Middle frontal gyrus (tissue), 1 donor: ENCODE measurements around the gene ZNF655.
"Not testable (repeated sequence)": the region's sequence is repeated elsewhere in the genome, so short reads cannot be mapped to it uniquely, and the experiment has no call there.

ENCODE experiments used
- DNase-seq: peaks from one replicate; pipeline ENCODE4 v3.0.0-alpha.2; 2015; ENCODE audit warnings: low spot score; ENCODE audit errors: extremely low spot score

The ZNF655 gene

DNA sequence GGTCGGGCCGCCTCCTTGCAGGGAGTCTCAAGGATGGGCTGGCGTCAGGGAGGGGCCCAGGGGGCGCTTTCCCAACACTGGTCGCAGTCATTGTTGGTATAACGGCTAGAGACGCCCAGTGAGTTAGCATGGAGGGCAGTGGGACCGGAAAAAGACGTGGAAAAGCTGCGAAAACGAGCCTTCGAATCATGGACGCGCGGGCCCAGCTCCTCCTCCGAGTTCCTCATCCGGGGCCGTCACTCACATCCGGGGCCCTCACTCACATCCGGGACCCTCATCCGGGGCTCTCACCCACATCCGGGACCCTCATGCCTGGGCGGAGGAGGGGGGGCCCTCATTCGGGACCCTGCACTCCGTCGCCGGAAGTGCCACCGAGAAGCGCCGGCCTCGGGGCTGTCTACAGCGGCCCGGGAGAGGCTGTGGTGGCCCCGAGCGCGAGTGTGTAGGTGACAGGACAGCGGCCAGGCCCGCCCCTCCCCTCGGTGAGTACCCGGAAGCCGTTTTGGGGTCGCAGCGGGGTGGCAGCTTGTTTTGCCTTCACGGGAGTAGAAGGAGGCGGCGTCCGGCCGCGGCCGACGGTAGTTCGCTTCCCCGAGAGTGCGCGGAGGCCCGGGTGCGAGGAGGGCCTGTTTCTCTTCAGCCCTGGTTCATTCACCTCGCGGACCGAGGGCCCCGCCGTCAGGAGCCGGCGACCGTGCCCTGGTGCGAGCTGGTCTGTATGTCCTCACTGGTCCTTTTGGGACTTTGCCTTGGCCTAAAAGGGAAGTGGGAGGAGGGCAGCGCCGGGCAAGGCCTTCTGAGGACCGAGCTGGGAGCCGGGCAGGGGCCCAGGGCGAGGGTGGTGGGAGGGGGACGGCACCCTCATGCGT, at the start of gene ZNF655:
TSS of gene ZNF655 (plus strand) at position 337 of the 869 bp plus-strand sequence. CDS start 1,918 bp downstream, outside the sequence.
- peak; percentile 73 for DNase-seq

DNA sequence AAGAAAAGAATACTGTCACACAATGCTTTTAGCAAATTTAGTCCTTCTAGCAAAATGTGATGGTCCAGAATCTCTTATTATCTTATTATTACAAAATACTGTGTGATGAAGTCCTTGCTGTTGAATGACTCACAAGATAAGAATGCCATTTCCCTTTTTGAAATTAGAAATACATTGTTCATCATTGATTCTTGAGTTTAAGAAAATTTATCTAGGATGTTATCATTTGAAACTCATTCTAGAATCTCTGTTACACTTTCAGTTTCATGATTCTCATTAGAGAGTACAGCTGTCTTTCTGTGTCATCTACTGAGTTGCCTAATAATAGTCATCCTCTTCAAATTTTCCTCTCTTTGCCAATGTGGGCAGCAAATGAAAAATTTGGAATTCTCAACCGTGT, 44.4 kb upstream of the ZNF655 start:
- no peak for DNase-seq

DNA sequence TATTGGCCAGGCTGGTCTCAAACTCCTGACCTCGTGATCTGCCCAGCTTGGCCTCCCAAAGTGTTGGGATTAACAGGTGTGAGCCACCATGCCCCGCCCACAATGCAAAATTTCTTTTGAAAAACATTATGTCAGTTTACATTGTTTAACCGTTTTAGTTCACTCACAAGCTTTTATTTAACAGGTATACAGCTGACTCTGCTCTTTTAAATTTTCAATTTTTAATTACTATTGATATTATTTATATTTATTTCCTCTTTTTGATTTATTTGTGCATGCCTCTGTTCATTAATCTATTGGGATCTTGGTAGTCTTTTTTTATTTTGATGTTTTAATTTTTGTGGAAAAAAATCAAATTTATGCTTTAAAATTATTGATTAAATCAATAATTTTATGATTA, 37.0 kb upstream of the ZNF655 start:
- DNase-seq = no peak

- no peak for DNase-seq
Observed at GRCh38 chr7:99525713-99526440, 32.6 kb upstream of the ZNF655 start.

- no peak for DNase-seq
Observed at GRCh38 chr7:99531354-99531765, 27.1 kb upstream of the ZNF655 start.

GRCh38 chr7:99535667-99536066, 22.8 kb upstream of the ZNF655 start:
- DNase-seq = no peak

- no peak for DNase-seq
Observed at GRCh38 chr7:99539213-99539811, 19.1 kb upstream of the ZNF655 start.

GRCh38 chr7:99540542-99540941, 17.9 kb upstream of the ZNF655 start:
- DNase-seq = no peak

DNA sequence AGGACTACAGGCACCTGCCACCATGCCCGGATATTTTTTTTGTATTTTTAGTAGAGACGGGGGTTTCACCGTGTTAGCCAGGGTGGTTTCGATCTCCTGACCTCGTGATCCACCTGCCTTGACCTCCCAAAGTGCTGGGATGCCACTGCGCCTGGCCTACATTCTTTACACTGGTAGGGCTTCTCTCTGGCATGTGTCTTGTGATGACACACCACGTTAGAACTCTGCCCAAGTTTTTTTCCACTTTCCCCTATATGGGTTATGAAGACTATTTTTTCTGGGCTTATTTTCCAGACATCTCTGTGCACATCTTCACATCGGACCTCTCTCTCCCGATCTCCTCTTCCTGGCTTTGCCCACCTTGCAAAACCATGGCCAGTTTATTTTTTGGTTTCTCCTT, 17.2 kb upstream of the ZNF655 start:
- no peak for DNase-seq

DNA sequence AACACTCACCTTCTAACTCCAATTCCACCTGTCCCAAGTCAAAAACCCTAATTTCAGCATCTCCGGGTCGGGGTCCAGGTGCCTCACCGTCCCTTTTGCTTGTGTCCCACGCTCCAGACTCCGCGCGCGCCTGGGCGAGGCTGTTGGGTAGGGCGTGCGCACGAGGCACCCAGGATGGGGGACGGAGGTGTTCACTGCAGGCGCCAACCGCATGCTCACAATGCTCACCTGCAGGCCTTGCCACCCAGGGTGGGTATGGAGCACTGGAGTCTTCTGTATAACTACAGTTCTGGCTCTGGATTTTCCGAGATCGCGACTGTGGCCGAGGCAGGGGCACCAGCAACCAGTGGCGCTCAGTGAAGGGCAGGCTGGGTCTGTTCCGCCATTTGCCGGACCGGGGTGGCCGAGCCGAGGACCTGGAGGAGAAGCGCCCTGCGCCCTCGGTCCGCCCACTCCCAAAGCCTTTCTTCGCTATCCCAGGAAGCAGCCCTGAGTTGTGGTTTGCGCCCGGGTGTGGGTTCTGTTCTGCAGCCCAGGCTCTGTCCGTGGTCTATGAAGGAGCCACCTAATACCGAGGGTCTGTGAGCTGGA, 15.3 kb upstream of the ZNF655 start:
- DNase-seq = no peak

DNA sequence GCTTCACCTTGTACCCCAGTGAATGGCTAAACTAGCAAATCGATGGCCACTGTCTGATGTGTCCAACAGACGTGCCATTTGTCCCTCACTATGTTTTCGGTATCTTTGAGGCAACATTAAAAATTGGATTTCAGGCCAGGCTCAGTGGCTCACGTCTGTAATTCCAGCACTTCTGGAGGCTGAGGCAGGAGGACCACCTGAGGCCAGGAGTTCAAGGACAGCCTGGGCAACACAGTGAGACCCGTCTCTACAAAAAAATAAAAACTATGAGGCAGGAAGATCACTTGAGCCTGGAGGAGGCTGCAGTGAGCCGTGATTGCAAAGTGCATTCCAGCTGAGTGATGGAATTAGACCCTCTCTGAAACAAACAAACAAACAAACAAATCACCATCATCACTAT, 14.5 kb upstream of the ZNF655 start:
- DNase-seq = no peak

DNA sequence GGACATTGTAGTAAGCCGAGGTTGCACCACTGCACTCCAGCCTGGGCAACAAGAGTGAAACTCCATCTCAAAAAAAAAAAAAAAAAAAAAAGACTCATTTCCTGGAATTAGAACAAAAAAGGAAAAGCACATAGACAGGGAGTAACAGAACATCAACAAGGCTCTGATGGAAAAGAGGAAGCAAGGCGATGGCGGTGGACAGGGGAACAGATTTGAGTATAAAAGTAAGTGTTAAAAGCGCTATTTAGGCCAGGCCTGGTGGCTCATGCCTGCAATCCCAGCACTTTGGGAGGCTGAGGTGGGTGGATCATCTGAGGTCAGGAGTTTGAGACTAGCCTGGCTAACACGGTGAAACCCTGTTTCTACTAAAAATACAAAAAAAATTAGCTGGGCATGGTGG, 13.1 kb upstream of the ZNF655 start:
- not testable (repeated sequence) for DNase-seq

GRCh38 chr7:99549545-99549944, 8.9 kb upstream of the ZNF655 start:
- DNase-seq = not testable (repeated sequence)

DNA sequence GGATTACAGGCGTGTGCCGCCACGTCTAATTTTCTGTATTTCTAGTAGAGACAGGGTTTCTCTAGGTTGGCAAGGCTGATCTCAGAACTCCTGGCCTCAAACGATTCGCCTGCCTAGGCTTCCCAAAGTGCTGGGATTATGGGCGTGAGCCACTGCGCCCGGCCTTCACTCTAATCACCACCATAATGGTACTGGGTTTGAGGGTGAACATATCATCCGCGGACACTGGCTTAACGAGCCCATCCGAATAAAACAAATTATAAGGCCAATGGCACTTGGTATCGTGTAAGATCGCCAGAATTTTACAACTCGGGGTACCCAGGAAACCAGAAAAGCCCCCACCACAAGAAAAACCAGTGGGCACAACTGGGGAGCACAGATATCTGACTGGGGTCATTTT, 7.1 kb upstream of the ZNF655 start:
- no peak for DNase-seq

DNA sequence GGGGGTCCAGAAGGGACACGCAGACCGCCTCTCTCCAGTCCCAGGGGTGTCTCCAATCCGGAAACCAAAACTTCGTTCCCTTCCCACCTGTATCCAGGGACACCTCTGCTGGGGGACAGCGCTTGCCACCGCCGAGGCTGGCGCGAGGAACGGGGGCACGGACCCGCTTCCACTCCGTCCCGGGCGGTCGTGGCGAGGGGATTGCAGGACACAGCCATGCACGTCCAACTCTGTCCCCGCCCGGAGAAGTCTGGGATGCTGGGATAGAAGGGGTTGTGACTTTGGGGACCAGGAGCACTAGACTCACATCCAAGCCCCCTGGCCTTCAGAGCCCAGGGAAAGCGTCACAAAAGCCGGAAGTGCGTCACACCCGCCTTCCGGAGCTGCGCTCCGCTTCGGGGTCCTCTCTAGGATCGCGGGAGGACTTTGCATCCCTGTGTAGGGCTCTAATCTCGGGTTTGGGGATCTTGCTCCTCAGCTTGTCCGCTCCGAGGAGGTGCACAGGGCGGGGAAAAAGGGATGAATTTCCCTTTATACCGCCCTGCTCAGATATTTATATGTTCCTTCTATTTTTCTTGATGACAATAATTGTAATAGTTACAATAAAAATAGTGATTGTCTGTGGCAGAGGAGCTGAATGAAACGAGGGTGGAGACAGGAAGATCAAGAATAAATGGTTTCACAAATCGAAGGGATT, 6.5 kb upstream of the ZNF655 start, which contains the start of gene FAM200A:
TSS of gene FAM200A (minus strand) at position 348 of the 697 bp plus-strand sequence. CDS start 3,707 bp downstream, outside the sequence.
- peak; percentile 93 for DNase-seq

DNA sequence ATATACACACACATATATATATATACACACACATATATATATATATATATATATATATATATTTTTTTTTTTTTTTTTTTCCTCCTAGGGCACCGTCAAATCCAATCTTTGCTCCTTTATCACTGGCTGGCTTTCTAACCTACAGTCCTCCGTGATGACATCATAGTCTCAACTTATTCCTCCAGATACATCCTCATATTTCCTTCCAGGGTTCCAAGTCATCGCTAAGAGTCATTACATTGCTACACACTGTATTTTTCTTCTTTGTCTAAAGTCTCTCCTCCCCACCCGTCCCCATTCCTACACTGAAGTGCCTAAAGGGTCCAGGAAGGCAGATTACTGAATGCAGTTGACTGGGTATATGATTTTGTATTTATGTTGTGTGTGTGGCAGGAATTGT, 5.4 kb upstream of the ZNF655 start:
- no peak for DNase-seq

DNA sequence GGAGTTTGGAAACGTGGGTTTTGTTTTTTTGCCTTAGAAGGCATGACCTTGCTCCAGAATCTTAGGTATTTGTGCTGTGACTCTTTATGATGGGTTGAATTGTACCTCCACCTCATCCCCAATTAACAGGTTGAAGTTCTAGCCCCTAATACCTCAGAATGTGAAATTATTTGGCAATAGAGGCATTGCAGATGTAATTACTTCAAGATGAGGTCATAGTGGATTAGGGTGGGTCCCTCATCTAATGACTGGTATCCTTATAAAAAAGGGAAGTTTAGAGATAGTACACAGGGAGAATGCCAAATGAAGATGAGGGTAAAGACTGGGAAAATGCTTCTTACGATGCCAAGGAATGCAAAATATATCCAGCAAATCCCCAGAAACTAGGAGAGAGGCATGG, 3.5 kb upstream of the ZNF655 start:
- no peak for DNase-seq

DNA sequence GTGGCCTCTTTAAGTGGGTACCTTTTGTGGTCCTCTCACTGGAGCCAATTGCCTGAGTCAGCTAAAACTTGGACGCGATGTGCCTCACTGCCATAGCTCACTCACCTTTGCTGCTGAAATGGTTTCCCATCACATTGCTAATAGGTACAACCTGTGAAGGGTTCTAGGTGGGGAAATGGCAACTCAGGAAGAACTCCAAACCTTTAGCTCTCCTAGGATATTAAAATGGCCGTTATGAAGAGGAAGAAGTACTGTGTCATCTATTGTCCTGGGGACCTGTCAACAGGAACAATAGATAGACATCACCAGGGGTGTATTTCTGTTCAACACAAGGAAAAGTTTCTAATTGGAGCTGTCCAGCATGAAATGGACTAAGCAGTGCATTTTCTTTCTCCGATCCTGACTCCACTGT, 1.2 kb upstream of the ZNF655 start:
- DNase-seq = no peak

- DNase-seq = no peak
Observed at GRCh38 chr7:99557940-99558305, 519 bp upstream of the ZNF655 start.

DNA sequence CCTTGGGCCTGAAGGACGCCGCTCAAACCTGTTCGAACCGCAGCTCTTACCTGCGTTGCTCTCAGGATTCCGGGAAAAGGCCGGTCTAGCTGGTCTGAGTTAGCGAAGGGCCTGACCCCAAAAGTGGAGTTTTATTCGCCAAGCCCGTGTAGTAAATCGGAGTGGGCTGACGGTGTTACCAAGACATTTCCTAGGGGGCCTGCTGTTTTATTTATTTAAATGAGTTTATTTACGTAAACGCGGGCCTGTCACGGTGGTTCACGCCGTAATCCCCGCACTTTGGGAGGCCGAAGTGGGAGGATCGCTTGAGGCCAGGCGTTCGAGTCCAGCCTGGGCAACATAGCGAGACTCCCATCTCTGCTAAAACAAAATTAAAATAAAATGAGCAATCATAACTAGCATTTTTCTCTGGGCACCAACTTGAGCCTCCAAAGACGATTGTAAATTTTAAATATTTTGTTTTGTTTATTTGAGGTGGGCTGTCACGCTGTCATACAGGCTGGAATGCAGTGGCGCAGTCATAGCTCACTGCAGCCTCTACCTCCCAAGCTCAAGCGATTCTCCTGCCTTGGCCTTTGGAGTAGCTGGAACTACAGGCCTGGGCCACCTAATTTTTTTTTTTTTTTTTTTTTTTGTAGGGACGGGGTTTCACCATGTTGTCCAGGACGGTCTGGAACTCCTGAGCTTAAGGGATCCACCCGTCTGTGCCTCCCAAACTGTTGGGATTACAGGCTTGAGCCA, 903 bp downstream of the ZNF655 start:
- no peak for DNase-seq
